Colonic mucosa (tissue), 4 donors: ENCODE results near the gene IFT25. TPM values are rescaled to one million over a fixed set of nuclear protein-coding genes. Genes with fewer than 3 reads are reported as not detected.

Experiments
- DNase-seq: peaks from one replicate; pipeline ENCODE4 v3.0.0-alpha.2; 2020
- H3K27ac ChIP-seq: fragments of 200-600 bp; one replicate; pipeline ENCODE4 v1.8.0; 2021
- H3K27me3 ChIP-seq: fragments of 200-600 bp; one replicate; pipeline ENCODE4 v1.8.0; 2021
- H3K36me3 ChIP-seq: fragments of 200-600 bp; one replicate; pipeline ENCODE4 v1.8.0; 2021
- H3K4me1 ChIP-seq: fragments of 200-600 bp; one replicate; pipeline ENCODE4 v1.8.0; 2021; ENCODE audit warnings: mild to moderate bottlenecking
- H3K4me3 ChIP-seq: fragments of 200-600 bp; one replicate; pipeline ENCODE4 v1.8.0; 2021
- H3K9ac ChIP-seq, 2 donors: one replicate each; pipeline ENCODE4 v1.7.0; 2013; ENCODE audit warnings: control low read depth in 2 of 2, low read depth in 2 of 2, low read length in 2 of 2
- H3K9me3 ChIP-seq: fragments of 200-600 bp; one replicate; pipeline ENCODE4 v1.8.0; 2021
- CTCF ChIP-seq: fragments of 200-600 bp; IDR thresholded peaks from one replicate; pipeline ENCODE4 v1.8.0; 2022; ENCODE audit warnings: antibody characterized with exemption, mild to moderate bottlenecking
- intact Hi-C: fragments of 100-400 bp; cut with DNase I; formaldehyde crosslinking; loops from one replicate; pipeline ENCODE4 v1.14.1; 2022
- total RNA-seq, 2 donors: library from RNA; stranded (reverse); fragmentation: NEBNext Ultra II Directional in 1 of 2; extraction: Animal tissue kit (Norgen Biotek cat#: 25700) in 1 of 2; gene quantifications; one replicate each; pipeline ENCODE4 v1.2.1, GENCODE V29; 2021
- donor health status: healthy.
- donor health status: DM: no; HTN: no; CAD: no.
- donor health status: DM: no; HTN: no; CAD: no.

The IFT25 gene
- total RNA-seq, 2 donors from 2014 or later = 15.1 to 17.5 TPM

GRCh38 chr1:53918343-53918742 lies 27.2 kb downstream of the IFT25 start:
- no peaks in the 10 kb centered on the region for H3K9me3 ChIP-seq
- H3K36me3 ChIP-seq = no peaks in the 10 kb centered on the region
- H3K27ac ChIP-seq = no peak overlapping the region
- intact Hi-C loops = no loop called here
- H3K27me3 ChIP-seq = no peaks in the 10 kb centered on the region
- TF ChIP-seq CTCF = no peak
- H3K4me3 ChIP-seq = no peak overlapping the region
- H3K4me1 ChIP-seq = no peaks in the 10 kb centered on the region
- no peak for DNase-seq
- no peak overlapping the region for H3K9ac ChIP-seq

DNA sequence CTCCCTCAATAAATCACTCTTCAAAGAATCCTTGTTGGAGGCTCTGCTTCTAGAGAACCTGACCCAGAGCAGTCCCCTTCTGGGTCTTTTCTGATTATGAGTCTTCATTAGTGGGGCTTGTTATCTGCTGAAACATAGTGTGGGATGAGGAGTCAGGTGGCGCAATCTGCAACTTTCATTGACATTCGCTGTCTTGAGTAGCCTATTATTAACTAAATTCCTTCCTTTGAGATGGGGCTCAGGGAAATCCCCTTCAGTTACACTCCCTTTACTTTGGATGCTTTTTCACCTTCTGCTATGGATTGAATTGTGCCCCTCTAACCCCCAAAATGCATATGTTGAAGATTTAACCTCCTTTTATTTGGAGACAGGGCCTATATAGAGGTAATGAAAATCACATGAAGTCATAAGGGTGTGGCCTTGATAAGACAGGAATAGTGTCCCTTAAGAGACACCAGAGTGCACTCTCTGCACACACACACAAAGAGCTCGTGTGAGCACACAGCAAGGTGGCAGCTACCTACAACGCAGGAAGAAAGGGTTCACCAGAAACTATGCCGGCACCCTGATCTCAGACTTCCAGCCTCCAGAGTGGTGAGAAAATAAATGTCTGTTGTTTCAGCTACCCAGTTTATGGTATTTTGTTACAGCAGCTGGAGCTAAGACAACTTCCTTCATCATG lies 32.0 kb downstream of the IFT25 start:
- intact Hi-C loops = no loop called here
- no peak for DNase-seq
- Histone ChIP-seq H3K4me3 (no peak overlapping the region), H3K36me3 (no peaks in the 10 kb centered on the region), H3K9me3 (no peaks in the 10 kb centered on the region), H3K27ac (no peak overlapping the region), H3K27me3 (no peaks in the 10 kb centered on the region), H3K9ac (no peak overlapping the region), H3K4me1 (no peaks in the 10 kb centered on the region)
- no peak for TF ChIP-seq CTCF

DNA sequence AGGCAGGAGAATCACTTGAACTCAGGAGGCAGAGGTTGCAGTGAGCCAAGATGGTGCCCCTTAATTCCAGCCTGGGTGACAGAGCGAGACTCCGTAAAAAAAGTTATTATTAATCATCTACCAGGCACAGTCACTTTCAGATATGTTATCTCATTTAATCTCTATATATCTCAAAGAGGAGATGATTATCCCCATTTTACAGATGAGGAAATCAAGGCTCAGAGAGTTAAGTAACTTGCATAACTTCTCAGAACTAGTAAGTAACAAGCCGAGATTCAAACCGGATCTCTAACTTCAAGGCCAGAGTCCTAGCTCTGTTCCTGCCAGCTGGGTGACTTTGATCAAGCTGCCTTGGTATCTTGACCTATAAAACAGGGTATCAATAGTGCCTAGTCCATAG lies 34.1 kb downstream of the IFT25 start:
- H3K36me3 ChIP-seq = no peaks in the 10 kb centered on the region
- TF ChIP-seq CTCF = no peak
- no peak overlapping the region for H3K27ac ChIP-seq
- H3K4me3 ChIP-seq = no peak overlapping the region
- intact Hi-C loops = no loop called here
- no peak overlapping the region for H3K9ac ChIP-seq
- no peaks in the 10 kb centered on the region for H3K9me3 ChIP-seq
- DNase-seq = no peak
- no peaks in the 10 kb centered on the region for H3K4me1 ChIP-seq
- H3K27me3 ChIP-seq = no peaks in the 10 kb centered on the region

DNA sequence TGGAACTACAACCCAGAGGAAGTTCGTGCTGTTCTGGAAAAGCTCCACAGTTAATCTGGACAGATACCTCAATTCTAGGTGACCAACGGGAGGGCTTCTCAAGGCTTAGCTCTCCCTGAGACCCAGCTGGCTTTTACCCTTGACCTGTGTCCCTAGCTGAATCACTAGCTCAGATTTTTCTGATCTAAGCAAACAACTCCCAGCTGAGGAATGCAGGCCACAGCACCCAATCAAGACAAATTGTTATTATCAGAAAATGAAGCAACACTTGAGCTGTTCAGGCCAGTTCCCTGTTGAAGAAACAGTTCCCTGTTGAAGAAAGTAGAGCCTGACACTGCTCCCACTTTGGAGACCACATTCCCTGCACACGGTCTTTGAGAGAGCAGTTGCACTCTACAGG lies 35.6 kb downstream of the IFT25 start:
- intact Hi-C loops = no loop called here
- Histone ChIP-seq H3K27ac (no peak overlapping the region), H3K9ac (no peak overlapping the region), H3K27me3 (no peaks in the 10 kb centered on the region), H3K4me1 (no peaks in the 10 kb centered on the region), H3K36me3 (no peaks in the 10 kb centered on the region), H3K9me3 (no peaks in the 10 kb centered on the region), H3K4me3 (no peak overlapping the region)
- TF ChIP-seq CTCF = no peak
- no peak for DNase-seq

GRCh38 chr1:53906121-53906520 lies 39.4 kb downstream of the IFT25 start:
- DNase-seq = no peak
- intact Hi-C loops = no loop called here
- no peaks in the 10 kb centered on the region for H3K27me3 ChIP-seq
- H3K4me1 ChIP-seq = no peaks in the 10 kb centered on the region
- H3K9ac ChIP-seq = no peak overlapping the region
- H3K9me3 ChIP-seq = no peaks in the 10 kb centered on the region
- H3K36me3 ChIP-seq = no peaks in the 10 kb centered on the region
- H3K4me3 ChIP-seq = no peak overlapping the region
- TF ChIP-seq CTCF = no peak
- H3K27ac ChIP-seq = no peak overlapping the region
